GM18499 (cell line): Measurements from ENCODE around the gene RNF8.
"Not testable (repeated sequence)": the region's sequence is repeated elsewhere in the genome, so short reads cannot be mapped to it uniquely, and the experiment has no call there.

Experiments used
- ATAC-seq: cut with Tn5 transposase; IDR thresholded peaks from one replicate; pipeline ENCODE4 v1.9.1; 2021; ENCODE audit warnings: moderate number of reproducible peaks; ENCODE audit not compliant: insufficient read depth, unreplicated experiment

RNF8 gene

GRCh38 chr6:37353761-37354525 is at the start of gene RNF8:
Gene RNF8, plus strand, starts transcription at chr6:37353983. Its CDS starts 182 bp downstream, at chr6:37354165.
- no peak for ATAC-seq

- ATAC-seq: no peak
Observed at GRCh38 chr6:37304766-37305165, 49.0 kb upstream of the RNF8 start.

GRCh38 chr6:37305841-37306425 is 47.9 kb upstream of the RNF8 start:
- no peak for ATAC-seq

- ATAC-seq: no peak
Observed at GRCh38 chr6:37306624-37307222, 47.1 kb upstream of the RNF8 start.

GRCh38 chr6:37307484-37307883 is 46.3 kb upstream of the RNF8 start:
- not testable (repeated sequence) for ATAC-seq

- no peak for ATAC-seq
Observed at GRCh38 chr6:37308069-37308815, 45.5 kb upstream of the RNF8 start.

GRCh38 chr6:37309046-37309445 is 44.7 kb upstream of the RNF8 start:
- ATAC-seq: no peak

GRCh38 chr6:37309692-37310091 is 44.1 kb upstream of the RNF8 start:
- no peak for ATAC-seq

- no peak for ATAC-seq
Observed at GRCh38 chr6:37310966-37311365, 42.8 kb upstream of the RNF8 start.

GRCh38 chr6:37311741-37312473 is 41.9 kb upstream of the RNF8 start:
- ATAC-seq: no peak

- ATAC-seq: no peak
Observed at GRCh38 chr6:37313723-37314486, 39.9 kb upstream of the RNF8 start.

- ATAC-seq: no peak
Observed at GRCh38 chr6:37314487-37315156, 39.2 kb upstream of the RNF8 start.

GRCh38 chr6:37315157-37315515 is 38.6 kb upstream of the RNF8 start:
- no peak for ATAC-seq

GRCh38 chr6:37316071-37316470 is 37.7 kb upstream of the RNF8 start:
- ATAC-seq: no peak

GRCh38 chr6:37317312-37318038 is 36.3 kb upstream of the RNF8 start:
- ATAC-seq: no peak

- no peak for ATAC-seq
Observed at GRCh38 chr6:37319156-37319555, 34.6 kb upstream of the RNF8 start.

- ATAC-seq: no peak
Observed at GRCh38 chr6:37319856-37320480, 33.8 kb upstream of the RNF8 start.

- ATAC-seq: no peak
Observed at GRCh38 chr6:37320646-37321045, 33.1 kb upstream of the RNF8 start.
